Measurements from ENCODE around the gene FRMD8.

- no peak for TF ChIP-seq POLR2A (IDR thresholded peaks at IDR 0.05)
- no peak for TF ChIP-seq CTCF (IDR thresholded peaks at IDR 0.05)
These were observed 49.6 kb downstream of the FRMD8 start for GRCh38 chr11:65435981-65436411.

Data from body of pancreas (tissue), 4 donors.